Glutamatergic neuron (in vitro differentiated cells): ENCODE results near the gene FOXN1. TPM values are rescaled to one million over a fixed set of nuclear protein-coding genes. Genes with fewer than 3 reads are reported as not detected.
"Not testable (repeated sequence)": the region's sequence is repeated elsewhere in the genome, so short reads cannot be mapped to it uniquely, and the experiment has no call there.

Source experiments
- DNase-seq: peaks from one replicate; pipeline ENCODE4 v3.0.0; 2022
- H3K27ac Mint-ChIP-seq: one replicate; pipeline ENCODE4 v1.8.0; 2020; ENCODE audit warnings: mild to moderate bottlenecking, mixed read lengths, inconsistent platforms; ENCODE audit not compliant: unreplicated experiment
- H3K27me3 Mint-ChIP-seq: one replicate; pipeline ENCODE4 v1.8.0; 2020; ENCODE audit warnings: mild to moderate bottlenecking, moderate library complexity, mixed read lengths, inconsistent platforms; ENCODE audit not compliant: unreplicated experiment
- H3K36me3 Mint-ChIP-seq: one replicate; pipeline ENCODE4 v1.8.0; 2020; ENCODE audit warnings: mild to moderate bottlenecking, mixed read lengths, inconsistent platforms; ENCODE audit not compliant: unreplicated experiment
- H3K4me1 Mint-ChIP-seq: one replicate; pipeline ENCODE4 v1.8.0; 2020; ENCODE audit warnings: mild to moderate bottlenecking, low read depth, mixed read lengths, inconsistent platforms; ENCODE audit not compliant: unreplicated experiment
- H3K4me3 Mint-ChIP-seq: one replicate; pipeline ENCODE4 v1.8.0; 2020; ENCODE audit warnings: mild to moderate bottlenecking, mixed read lengths, inconsistent platforms; ENCODE audit not compliant: unreplicated experiment
- H3K9me3 Mint-ChIP-seq: one replicate; pipeline ENCODE4 v1.8.0; 2020; ENCODE audit warnings: mild to moderate bottlenecking, moderate library complexity, mixed read lengths, inconsistent platforms; ENCODE audit not compliant: unreplicated experiment
- total RNA-seq: library from RNA; stranded (reverse); fragmentation: NEBNext Ultra II Directional; extraction: Animal tissue kit (Norgen Biotek cat#: 25700); gene quantifications from one replicate; pipeline ENCODE4 v1.2.1, GENCODE V29; 2021; ENCODE audit not compliant: unreplicated experiment
- TF ChIP-seq, protein P1 (sequence below): fragments of 200-600 bp; sonication (generic); IDR thresholded peaks from one replicate; pipeline ENCODE4 v1.5.0; 2021; ENCODE audit not compliant: partially characterized antibody, unreplicated experiment

FOXN1 gene
- total RNA-seq, 1 donor from 2014 or later, result not detected

DNA sequence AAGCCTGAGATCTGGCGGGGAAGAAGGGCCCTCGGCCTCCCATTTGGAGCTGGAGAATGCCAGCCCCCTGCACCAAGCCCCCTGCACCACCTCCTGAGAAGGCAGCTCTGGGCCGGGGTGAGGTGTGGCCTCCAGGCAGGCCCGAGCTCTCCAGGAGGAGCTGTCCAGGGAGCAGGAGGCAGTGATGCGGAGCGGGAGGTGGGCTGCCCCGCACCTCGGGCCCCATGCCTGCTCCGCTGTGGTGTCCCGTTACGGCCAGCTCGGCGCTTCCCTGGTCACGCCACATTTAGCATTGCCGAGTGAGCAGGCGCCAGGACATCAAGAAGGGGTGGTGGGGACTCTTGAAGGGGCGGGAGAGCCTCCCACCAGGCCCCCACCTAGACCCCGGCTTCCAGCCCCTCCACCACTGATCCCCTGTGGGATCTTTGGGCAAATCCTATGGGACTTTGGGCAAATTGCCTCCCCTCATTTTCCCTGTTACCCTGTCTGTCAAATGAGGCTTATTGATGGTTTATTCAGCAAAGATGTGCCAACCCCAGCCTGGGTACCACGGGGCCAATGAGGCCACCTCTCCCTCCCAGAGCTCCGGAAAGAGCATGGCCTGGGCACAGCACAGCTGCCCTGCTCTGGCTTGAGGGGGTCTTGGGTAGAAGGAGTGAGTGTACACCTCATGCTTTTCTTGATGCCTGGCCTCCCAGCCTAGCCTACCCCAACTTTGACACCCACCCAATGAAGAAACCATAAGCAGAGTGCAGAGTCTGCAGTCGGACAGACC is 15.3 kb downstream of the FOXN1 start:
- Mint-ChIP-seq H3K36me3 (peaks cover 8% of the 10 kb centered on the region), H3K27me3 (peaks cover 6% of the 10 kb centered on the region), H3K27ac (no peak overlapping the region), H3K4me1 (no peaks in the 10 kb centered on the region), H3K4me3 (no peak overlapping the region), H3K9me3 (peaks cover 3% of the 10 kb centered on the region)
- DNase-seq, result no peak
- TF ChIP-seq, protein P1, sequence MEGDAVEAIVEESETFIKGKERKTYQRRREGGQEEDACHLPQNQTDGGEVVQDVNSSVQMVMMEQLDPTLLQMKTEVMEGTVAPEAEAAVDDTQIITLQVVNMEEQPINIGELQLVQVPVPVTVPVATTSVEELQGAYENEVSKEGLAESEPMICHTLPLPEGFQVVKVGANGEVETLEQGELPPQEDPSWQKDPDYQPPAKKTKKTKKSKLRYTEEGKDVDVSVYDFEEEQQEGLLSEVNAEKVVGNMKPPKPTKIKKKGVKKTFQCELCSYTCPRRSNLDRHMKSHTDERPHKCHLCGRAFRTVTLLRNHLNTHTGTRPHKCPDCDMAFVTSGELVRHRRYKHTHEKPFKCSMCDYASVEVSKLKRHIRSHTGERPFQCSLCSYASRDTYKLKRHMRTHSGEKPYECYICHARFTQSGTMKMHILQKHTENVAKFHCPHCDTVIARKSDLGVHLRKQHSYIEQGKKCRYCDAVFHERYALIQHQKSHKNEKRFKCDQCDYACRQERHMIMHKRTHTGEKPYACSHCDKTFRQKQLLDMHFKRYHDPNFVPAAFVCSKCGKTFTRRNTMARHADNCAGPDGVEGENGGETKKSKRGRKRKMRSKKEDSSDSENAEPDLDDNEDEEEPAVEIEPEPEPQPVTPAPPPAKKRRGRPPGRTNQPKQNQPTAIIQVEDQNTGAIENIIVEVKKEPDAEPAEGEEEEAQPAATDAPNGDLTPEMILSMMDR, result no peak

GRCh38 chr17:28522281-28522680 is 16.1 kb downstream of the FOXN1 start:
- H3K9me3 Mint-ChIP-seq, DNase-seq, H3K27me3 Mint-ChIP-seq, H3K36me3 Mint-ChIP-seq, H3K4me1 Mint-ChIP-seq, H3K27ac Mint-ChIP-seq, H3K4me3 Mint-ChIP-seq: not testable (repeated sequence)

- Mint-ChIP-seq H3K4me1 (peaks cover 6% of the 10 kb centered on the region), H3K4me3 (no peak overlapping the region), H3K9me3 (peaks cover 9% of the 10 kb centered on the region), H3K36me3 (peaks cover 8% of the 10 kb centered on the region), H3K27ac (no peak overlapping the region), H3K27me3 (peaks cover 6% of the 10 kb centered on the region)
- TF ChIP-seq, protein P1, result no peak
- DNase-seq, result no peak
Observed at GRCh38 chr17:28523186-28523585, 17.0 kb downstream of the FOXN1 start.

DNA sequence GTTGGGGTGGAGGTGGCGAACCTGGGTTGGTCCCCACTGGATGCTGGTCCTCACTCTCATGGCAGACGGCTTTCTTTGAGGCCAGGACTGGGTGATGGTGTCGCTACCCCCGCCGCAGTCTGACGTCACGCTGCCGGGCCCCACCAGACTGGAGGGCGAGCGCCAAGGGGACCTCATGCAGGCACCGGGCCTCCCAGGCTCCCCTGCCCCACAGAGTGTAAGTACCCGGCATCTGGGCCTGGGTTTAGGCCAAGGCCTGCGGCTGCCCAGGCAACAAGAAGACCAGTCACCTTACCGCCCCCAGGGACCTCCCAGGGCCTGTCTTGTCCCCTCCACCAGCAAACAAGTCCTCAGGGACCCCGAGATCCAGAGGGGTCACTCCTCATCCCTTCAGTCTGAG is 17.7 kb downstream of the FOXN1 start:
- Mint-ChIP-seq H3K4me1 (peaks cover 10% of the 10 kb centered on the region), H3K9me3 (peaks cover 6% of the 10 kb centered on the region), H3K27me3 (peaks cover 6% of the 10 kb centered on the region), H3K36me3 (peaks cover 2% of the 10 kb centered on the region), H3K4me3 (no peak overlapping the region), H3K27ac (no peak overlapping the region)
- TF ChIP-seq, protein P1, result no peak
- no peak for DNase-seq

DNA sequence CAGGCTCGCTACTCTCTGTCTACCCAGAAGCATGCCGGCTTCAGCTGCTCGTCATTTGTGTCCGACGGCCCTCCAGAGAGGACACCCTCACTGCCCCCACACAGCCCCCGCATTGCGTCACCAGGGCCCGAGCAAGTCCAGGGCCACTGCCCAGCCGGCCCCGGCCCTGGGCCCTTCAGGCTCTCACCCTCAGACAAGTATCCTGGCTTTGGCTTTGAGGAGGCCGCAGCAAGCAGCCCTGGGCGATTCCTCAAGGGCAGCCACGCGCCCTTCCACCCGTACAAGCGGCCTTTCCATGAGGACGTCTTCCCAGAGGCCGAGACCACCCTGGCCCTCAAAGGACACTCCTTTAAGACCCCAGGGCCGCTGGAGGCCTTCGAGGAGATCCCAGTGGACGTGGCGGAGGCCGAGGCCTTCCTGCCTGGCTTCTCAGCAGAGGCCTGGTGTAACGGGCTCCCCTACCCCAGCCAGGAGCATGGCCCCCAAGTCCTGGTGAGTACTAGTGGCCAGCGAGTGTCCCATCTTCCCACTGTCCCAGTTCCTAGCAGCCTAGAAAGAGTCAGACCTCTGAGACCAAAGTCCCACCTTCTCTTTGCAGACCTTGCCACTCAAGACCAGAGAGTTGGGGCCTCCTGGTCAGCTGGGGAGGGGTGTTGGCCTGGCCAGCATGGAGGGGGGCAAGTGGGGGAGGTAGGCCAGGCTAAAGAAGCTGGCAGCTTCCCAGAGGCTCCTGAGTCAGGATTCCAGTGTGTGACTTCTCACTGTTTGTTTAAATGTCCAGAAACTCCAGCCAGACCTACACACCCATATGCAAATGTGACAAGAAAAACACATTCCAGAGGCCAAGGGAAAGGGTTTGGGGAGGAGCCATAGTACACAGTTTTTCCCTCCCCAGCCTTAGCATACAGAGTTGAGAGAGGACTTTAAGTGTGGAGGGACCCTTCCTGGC is 18.6 kb downstream of the FOXN1 start:
- DNase-seq, result no peak
- Mint-ChIP-seq H3K36me3 (no peaks in the 10 kb centered on the region), H3K27me3 (peaks cover 6% of the 10 kb centered on the region), H3K4me3 (no peak overlapping the region), H3K9me3 (peaks cover 6% of the 10 kb centered on the region), H3K27ac (no peak overlapping the region), H3K4me1 (peaks cover 17% of the 10 kb centered on the region)
- TF ChIP-seq, protein P1, result no peak
